HepG2 (cell line): Measurements from ENCODE around the gene THSD4. TPM values are rescaled to one million over a fixed set of nuclear protein-coding genes. Genes with fewer than 3 reads are reported as not detected.

Experiments
- ATF7 ChIP-seq, 2 experiments: fragments of 450-650 bp in 1 of 2; sonication (generic) in 1 of 2; formaldehyde crosslinking in 1 of 2; IDR thresholded peaks; 2 replicates each; pipeline versions ENCODE4 v1.4.0 to v1.6.1; 2016 to 2020; ENCODE audit warnings: antibody characterized with exemption in 1 of 2, mild to moderate bottlenecking in 1 of 2, missing genetic modification reagents in 1 of 2
- FOXP1 ChIP-seq, 2 experiments: fragments of 450-650 bp in 1 of 2; IDR thresholded peaks; 2 replicates each; pipeline ENCODE4 v1.6.1; 2017 to 2018; ENCODE audit warnings: antibody characterized with exemption in 1 of 2
- HHEX ChIP-seq: IDR thresholded peaks from 2 replicates; pipeline ENCODE4 v1.6.1; 2016; ENCODE audit warnings: control low read depth
- KMT2A ChIP-seq: sonication (generic); formaldehyde crosslinking; IDR thresholded peaks from 2 replicates; pipeline ENCODE4 v1.4.0; 2020; ENCODE audit warnings: missing genetic modification reagents
- MEIS1 ChIP-seq: sonication (generic); formaldehyde crosslinking; IDR thresholded peaks from 2 replicates; pipeline ENCODE4 v1.9.0; 2021; ENCODE audit warnings: mild to moderate bottlenecking, missing genetic modification reagents, moderate library complexity, borderline replicate concordance
- MXI1 ChIP-seq: IDR thresholded peaks from 3 replicates; pipeline ENCODE4 v1.6.1; 2012; ENCODE audit warnings: low read depth, low read length, inconsistent platforms, borderline replicate concordance
- NAIF1 ChIP-seq: sonication (generic); formaldehyde crosslinking; IDR thresholded peaks from 2 replicates; pipeline ENCODE4 v1.5.0; 2020; ENCODE audit warnings: mild to moderate bottlenecking, missing genetic modification reagents, borderline replicate concordance
- NCOR1 ChIP-seq: fragments of 200-600 bp; sonication (generic); IDR thresholded peaks from 2 replicates; pipeline ENCODE4 v1.7.0; 2017; ENCODE audit warnings: antibody characterized with exemption, low read length, borderline replicate concordance
- PHF5A ChIP-seq: IDR thresholded peaks from one replicate; pipeline ENCODE4 v1.6.1; 2018; ENCODE audit warnings: low read depth, missing genetic modification reagents; ENCODE audit not compliant: unreplicated experiment
- RELA ChIP-seq: sonication (generic); formaldehyde crosslinking; IDR thresholded peaks from 2 replicates; pipeline ENCODE4 v1.4.0; 2020; ENCODE audit warnings: missing genetic modification reagents
- SAP130 ChIP-seq: IDR thresholded peaks from 2 replicates; pipeline ENCODE4 v1.6.1; 2016; ENCODE audit warnings: low read depth
- TBL1XR1 ChIP-seq: fragments of 150-350 bp; IDR thresholded peaks from 2 replicates; pipeline ENCODE4 v1.6.1; 2014; ENCODE audit warnings: borderline replicate concordance, low read length; ENCODE audit not compliant: partially characterized antibody
- TEAD3 ChIP-seq: optimal IDR thresholded peaks from 2 replicates; pipeline ENCODE3; 2016; ENCODE audit warnings: borderline replicate concordance
- TRIM24 ChIP-seq: sonication (generic); formaldehyde crosslinking; IDR thresholded peaks from 2 replicates; pipeline ENCODE4 v1.8.0; 2022; ENCODE audit warnings: mild to moderate bottlenecking, missing genetic modification reagents
- polyA plus RNA-seq, 8 experiments: library from polyadenylated mRNA; depleted of rRNA in 3 of 8; stranded (reverse) in 7 of 8; unstranded in 1 of 8; fragments of >200 nt; fragmentation: Illumina TruSeq in 4 of 8; extraction: Trizol in 4 of 8; gene quantifications; 2 replicates each; pipeline versions ENCODE4 v1.2.1 to v1.2.3, GENCODE V29; 2011 to 2016; ENCODE audit warnings: low read depth in 4 of 8, missing spikeins in 1 of 8, mixed read lengths in 1 of 8; ENCODE audit not compliant: insufficient read depth in 1 of 8
- total RNA-seq, 5 experiments: library from RNA; depleted of rRNA; stranded (reverse); fragments of >200 nt; fragmentation: Illumina TruSeq; extraction: Trizol; gene quantifications; 2 replicates each; pipeline ENCODE4 v1.2.3, GENCODE V29; 2016; ENCODE audit warnings: low read depth in 1 of 5
- TF ChIP-seq, protein P1 (sequence below): sonication (generic); formaldehyde crosslinking; IDR thresholded peaks from 2 replicates; pipeline ENCODE4 v1.5.1; 2020; ENCODE audit warnings: mild to moderate bottlenecking, missing genetic modification reagents, moderate library complexity
- TF ChIP-seq, protein P2 (sequence below): sonication (generic); formaldehyde crosslinking; IDR thresholded peaks from 2 replicates; pipeline ENCODE4 v1.4.0; 2020; ENCODE audit warnings: missing genetic modification reagents, borderline replicate concordance
- TF ChIP-seq, protein P3 (sequence below): sonication (generic); formaldehyde crosslinking; IDR thresholded peaks from 2 replicates; pipeline ENCODE4 v1.4.0; 2020; ENCODE audit warnings: missing genetic modification reagents
- TF ChIP-seq, protein P4 (sequence below): sonication (generic); formaldehyde crosslinking; IDR thresholded peaks from 2 replicates; pipeline ENCODE4 v1.9.0; 2022; ENCODE audit warnings: missing genetic modification reagents, mild to moderate bottlenecking, borderline replicate concordance
- TF ChIP-seq, protein P5 (sequence below): sonication (generic); formaldehyde crosslinking; IDR thresholded peaks from 2 replicates; pipeline ENCODE4 v1.4.0; 2020; ENCODE audit warnings: missing genetic modification reagents

Gene THSD4
- total and polyA plus RNA-seq, 2 of the 13 experiments (the other 11 are each of a cell fraction or from before 2014, with no cell fraction given), result 0.07 to 0.21 TPM

DNA sequence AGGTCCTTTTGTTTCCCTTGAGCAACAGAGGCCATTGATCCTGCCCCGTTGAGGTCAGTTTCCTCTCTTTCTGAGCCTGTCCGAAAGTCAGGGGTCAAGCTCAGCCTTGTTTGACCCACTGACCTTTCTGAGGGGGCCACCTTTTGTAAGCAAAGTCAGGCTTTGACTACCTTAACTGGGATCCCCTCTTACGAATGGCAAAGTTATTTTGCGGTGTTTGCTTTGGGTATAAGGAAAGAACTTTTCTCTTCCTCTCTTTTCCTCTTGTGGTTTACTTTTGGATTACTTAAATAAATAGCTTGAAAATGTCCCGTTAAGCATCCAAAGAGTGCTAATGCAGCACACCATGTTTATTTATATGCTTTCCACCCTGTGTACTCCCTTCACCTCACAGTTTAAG, 340.6 kb downstream of the THSD4 start (continued):
- TF ChIP-seq, protein P1, sequence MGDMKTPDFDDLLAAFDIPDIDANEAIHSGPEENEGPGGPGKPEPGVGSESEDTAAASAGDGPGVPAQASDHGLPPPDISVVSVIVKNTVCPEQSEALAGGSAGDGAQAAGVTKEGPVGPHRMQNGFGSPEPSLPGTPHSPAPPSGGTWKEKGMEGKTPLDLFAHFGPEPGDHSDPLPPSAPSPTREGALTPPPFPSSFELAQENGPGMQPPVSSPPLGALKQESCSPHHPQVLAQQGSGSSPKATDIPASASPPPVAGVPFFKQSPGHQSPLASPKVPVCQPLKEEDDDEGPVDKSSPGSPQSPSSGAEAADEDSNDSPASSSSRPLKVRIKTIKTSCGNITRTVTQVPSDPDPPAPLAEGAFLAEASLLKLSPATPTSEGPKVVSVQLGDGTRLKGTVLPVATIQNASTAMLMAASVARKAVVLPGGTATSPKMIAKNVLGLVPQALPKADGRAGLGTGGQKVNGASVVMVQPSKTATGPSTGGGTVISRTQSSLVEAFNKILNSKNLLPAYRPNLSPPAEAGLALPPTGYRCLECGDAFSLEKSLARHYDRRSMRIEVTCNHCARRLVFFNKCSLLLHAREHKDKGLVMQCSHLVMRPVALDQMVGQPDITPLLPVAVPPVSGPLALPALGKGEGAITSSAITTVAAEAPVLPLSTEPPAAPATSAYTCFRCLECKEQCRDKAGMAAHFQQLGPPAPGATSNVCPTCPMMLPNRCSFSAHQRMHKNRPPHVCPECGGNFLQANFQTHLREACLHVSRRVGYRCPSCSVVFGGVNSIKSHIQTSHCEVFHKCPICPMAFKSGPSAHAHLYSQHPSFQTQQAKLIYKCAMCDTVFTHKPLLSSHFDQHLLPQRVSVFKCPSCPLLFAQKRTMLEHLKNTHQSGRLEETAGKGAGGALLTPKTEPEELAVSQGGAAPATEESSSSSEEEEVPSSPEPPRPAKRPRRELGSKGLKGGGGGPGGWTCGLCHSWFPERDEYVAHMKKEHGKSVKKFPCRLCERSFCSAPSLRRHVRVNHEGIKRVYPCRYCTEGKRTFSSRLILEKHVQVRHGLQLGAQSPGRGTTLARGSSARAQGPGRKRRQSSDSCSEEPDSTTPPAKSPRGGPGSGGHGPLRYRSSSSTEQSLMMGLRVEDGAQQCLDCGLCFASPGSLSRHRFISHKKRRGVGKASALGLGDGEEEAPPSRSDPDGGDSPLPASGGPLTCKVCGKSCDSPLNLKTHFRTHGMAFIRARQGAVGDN (CRISPR knock-in tag), result no peak
- TF ChIP-seq, protein P2, sequence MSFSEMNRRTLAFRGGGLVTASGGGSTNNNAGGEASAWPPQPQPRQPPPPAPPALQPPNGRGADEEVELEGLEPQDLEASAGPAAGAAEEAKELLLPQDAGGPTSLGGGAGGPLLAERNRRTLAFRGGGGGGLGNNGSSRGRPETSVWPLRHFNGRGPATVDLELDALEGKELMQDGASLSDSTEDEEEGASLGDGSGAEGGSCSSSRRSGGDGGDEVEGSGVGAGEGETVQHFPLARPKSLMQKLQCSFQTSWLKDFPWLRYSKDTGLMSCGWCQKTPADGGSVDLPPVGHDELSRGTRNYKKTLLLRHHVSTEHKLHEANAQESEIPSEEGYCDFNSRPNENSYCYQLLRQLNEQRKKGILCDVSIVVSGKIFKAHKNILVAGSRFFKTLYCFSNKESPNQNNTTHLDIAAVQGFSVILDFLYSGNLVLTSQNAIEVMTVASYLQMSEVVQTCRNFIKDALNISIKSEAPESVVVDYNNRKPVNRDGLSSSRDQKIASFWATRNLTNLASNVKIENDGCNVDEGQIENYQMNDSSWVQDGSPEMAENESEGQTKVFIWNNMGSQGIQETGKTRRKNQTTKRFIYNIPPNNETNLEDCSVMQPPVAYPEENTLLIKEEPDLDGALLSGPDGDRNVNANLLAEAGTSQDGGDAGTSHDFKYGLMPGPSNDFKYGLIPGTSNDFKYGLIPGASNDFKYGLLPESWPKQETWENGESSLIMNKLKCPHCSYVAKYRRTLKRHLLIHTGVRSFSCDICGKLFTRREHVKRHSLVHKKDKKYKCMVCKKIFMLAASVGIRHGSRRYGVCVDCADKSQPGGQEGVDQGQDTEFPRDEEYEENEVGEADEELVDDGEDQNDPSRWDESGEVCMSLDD, result no peak
- TF ChIP-seq MXI1 (no peak), FOXP1 (IDR thresholded peaks at IDR 0.05) (no peak), FOXP1 (CRISPR knock-in tag; IDR thresholded peaks at IDR 0.05) (peak; percentile 87), NAIF1 (CRISPR knock-in tag) (peak; percentile 82), TBL1XR1 (peak; percentile 50), ATF7 (IDR thresholded peaks at IDR 0.05) (no peak), ATF7 (CRISPR knock-in tag; IDR thresholded peaks at IDR 0.05) (no peak), RELA (CRISPR knock-in tag) (no peak), TEAD3 (CRISPR knock-in tag) (peak; percentile 51), MEIS1 (CRISPR knock-in tag) (no peak), NCOR1 (no peak), SAP130 (CRISPR knock-in tag) (peak; percentile 41; the same call in 1 of the 2 replicates), HHEX (CRISPR knock-in tag) (peak; percentile 72), PHF5A (no peak), TRIM24 (CRISPR knock-in tag) (peak; percentile 35; the same call in 1 of the 2 replicates), KMT2A (CRISPR knock-in tag) (no peak)
- TF ChIP-seq, protein P3, sequence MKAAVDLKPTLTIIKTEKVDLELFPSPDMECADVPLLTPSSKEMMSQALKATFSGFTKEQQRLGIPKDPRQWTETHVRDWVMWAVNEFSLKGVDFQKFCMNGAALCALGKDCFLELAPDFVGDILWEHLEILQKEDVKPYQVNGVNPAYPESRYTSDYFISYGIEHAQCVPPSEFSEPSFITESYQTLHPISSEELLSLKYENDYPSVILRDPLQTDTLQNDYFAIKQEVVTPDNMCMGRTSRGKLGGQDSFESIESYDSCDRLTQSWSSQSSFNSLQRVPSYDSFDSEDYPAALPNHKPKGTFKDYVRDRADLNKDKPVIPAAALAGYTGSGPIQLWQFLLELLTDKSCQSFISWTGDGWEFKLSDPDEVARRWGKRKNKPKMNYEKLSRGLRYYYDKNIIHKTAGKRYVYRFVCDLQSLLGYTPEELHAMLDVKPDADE (CRISPR knock-in tag), result no peak
- TF ChIP-seq, protein P4, sequence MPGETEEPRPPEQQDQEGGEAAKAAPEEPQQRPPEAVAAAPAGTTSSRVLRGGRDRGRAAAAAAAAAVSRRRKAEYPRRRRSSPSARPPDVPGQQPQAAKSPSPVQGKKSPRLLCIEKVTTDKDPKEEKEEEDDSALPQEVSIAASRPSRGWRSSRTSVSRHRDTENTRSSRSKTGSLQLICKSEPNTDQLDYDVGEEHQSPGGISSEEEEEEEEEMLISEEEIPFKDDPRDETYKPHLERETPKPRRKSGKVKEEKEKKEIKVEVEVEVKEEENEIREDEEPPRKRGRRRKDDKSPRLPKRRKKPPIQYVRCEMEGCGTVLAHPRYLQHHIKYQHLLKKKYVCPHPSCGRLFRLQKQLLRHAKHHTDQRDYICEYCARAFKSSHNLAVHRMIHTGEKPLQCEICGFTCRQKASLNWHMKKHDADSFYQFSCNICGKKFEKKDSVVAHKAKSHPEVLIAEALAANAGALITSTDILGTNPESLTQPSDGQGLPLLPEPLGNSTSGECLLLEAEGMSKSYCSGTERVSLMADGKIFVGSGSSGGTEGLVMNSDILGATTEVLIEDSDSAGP, result no peak
- TF ChIP-seq, protein P5, sequence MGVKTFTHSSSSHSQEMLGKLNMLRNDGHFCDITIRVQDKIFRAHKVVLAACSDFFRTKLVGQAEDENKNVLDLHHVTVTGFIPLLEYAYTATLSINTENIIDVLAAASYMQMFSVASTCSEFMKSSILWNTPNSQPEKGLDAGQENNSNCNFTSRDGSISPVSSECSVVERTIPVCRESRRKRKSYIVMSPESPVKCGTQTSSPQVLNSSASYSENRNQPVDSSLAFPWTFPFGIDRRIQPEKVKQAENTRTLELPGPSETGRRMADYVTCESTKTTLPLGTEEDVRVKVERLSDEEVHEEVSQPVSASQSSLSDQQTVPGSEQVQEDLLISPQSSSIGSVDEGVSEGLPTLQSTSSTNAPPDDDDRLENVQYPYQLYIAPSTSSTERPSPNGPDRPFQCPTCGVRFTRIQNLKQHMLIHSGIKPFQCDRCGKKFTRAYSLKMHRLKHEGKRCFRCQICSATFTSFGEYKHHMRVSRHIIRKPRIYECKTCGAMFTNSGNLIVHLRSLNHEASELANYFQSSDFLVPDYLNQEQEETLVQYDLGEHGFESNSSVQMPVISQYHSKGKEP, result no peak
